ENCODE results near the gene METTL23.
"Not testable (repeated sequence)": the region's sequence is repeated elsewhere in the genome, so short reads cannot be mapped to it uniquely, and the experiment has no call there.

The METTL23 gene

DNA sequence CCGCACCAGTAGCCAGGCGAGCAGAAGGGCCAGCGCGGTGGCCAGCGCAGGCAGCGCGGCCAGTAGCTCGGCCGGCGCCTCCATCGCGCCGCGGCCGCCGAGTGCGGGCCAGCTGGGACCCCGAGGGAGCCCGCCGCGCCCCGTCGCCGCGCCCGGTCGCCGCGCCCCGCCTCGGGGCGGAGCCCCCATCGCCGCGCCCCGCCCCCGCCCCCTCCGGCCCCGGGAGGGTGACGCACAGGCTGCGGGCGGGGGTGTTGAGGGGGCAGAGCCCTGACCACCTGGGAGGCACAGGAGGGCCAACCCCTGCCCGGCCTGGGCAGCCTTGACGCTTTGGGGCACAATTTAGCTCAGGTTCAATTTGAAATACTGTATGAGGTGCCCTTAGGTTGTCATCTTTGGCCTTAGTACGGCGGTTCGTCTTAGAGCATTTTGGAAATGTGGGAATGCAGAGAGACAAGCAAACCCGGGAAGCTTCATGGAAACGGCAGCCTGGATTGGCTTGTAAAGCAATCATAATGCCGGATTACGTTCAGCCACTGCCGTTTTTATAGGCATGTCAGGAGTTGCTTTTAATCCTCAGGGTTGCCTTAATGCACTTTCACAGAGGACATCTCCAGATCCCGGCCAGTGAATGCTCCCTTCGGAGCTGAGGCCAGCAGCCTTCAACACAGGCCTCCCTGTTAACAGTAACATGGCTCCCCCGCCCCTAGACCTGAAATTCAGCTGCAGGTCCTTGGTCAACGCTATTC, 15.6 kb upstream of the METTL23 start, which contains the start of gene MXRA7:
Gene MXRA7 (minus strand): TSS at position 103 of the 749 bp plus-strand sequence. CDS start 19 bp downstream, at position 84.
- DNase-seq, result peak; percentile 77
- TF ChIP-seq, protein P1, sequence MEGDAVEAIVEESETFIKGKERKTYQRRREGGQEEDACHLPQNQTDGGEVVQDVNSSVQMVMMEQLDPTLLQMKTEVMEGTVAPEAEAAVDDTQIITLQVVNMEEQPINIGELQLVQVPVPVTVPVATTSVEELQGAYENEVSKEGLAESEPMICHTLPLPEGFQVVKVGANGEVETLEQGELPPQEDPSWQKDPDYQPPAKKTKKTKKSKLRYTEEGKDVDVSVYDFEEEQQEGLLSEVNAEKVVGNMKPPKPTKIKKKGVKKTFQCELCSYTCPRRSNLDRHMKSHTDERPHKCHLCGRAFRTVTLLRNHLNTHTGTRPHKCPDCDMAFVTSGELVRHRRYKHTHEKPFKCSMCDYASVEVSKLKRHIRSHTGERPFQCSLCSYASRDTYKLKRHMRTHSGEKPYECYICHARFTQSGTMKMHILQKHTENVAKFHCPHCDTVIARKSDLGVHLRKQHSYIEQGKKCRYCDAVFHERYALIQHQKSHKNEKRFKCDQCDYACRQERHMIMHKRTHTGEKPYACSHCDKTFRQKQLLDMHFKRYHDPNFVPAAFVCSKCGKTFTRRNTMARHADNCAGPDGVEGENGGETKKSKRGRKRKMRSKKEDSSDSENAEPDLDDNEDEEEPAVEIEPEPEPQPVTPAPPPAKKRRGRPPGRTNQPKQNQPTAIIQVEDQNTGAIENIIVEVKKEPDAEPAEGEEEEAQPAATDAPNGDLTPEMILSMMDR (IDR thresholded peaks at IDR 0.05), result no peak
- H3K9me3 Mint-ChIP-seq, result no peaks in the 10 kb centered on the region
- peak within 1 kb of the TSS; percentile 91 for H3K27ac Mint-ChIP-seq
- H3K4me3 Mint-ChIP-seq, result peak within 1 kb of the TSS; percentile 87
- H3K36me3 Mint-ChIP-seq (ENCODE audit: low read depth), result no peaks in the 10 kb centered on the region
- H3K27me3 Mint-ChIP-seq (ENCODE audit: low read depth, poor library complexity), result peaks cover 32% of the 10 kb centered on the region
- peaks cover 34% of the 10 kb centered on the region for H3K4me1 Mint-ChIP-seq

DNA sequence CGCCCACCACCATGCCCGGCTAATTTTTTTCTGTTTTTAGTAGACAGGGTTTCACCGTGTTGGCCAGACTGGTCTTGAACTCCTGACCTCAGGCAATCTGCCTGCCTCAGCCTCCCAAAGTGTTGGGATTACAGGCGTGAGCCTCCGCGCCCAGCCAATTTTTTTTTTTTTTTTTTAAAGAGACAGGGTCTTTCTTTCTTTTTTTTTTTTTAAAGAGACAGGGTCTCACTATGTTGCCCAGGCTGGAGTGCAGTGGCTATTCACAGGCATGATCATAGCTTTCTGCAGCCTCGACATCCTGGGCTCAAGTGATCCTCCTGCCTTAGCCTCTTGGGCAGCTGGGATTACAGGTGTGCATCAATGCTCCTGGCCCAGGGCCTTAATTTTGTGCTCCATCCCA, 14.3 kb upstream of the METTL23 start:
- H3K9me3 Mint-ChIP-seq, result not testable (repeated sequence)

DNA sequence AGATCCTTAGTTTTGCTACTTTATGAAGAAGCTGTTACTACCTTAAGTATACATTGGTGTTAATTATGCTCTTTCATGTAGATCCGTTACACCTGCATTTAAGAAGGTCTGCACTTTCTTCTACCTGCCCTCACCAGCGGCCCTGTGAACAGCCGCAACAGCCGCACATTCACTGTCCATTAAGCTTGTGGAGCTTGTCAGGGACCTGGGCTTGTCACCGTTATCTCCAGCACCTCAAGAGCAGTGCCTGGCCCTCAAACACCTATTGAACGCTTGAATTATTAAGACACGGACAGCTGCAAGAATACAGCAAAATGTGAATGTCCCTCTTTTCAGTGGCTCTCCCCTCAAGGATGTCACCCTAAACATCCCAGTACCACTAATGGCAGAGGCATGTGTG, 12.9 kb upstream of the METTL23 start:
- Mint-ChIP-seq H3K27ac (no peak overlapping the region), H3K9me3 (no peaks in the 10 kb centered on the region), H3K27me3 (ENCODE audit: low read depth, poor library complexity) (peaks cover 16% of the 10 kb centered on the region), H3K36me3 (ENCODE audit: low read depth) (peaks cover 9% of the 10 kb centered on the region), H3K4me1 (peaks cover 22% of the 10 kb centered on the region), H3K4me3 (peak overlapping the region; percentile 5)
- TF ChIP-seq, protein P1 (IDR thresholded peaks at IDR 0.05), result no peak
- no peak for DNase-seq

More for the DNA sequence above, 14.3 kb upstream of the METTL23 start:
- H3K27ac Mint-ChIP-seq; H3K36me3 Mint-ChIP-seq (ENCODE audit: low read depth); H3K4me3 Mint-ChIP-seq; DNase-seq: not testable (repeated sequence)
- H3K27me3 Mint-ChIP-seq (ENCODE audit: low read depth, poor library complexity), result peaks cover 27% of the 10 kb centered on the region
- H3K4me1 Mint-ChIP-seq, result peaks cover 34% of the 10 kb centered on the region

DNA sequence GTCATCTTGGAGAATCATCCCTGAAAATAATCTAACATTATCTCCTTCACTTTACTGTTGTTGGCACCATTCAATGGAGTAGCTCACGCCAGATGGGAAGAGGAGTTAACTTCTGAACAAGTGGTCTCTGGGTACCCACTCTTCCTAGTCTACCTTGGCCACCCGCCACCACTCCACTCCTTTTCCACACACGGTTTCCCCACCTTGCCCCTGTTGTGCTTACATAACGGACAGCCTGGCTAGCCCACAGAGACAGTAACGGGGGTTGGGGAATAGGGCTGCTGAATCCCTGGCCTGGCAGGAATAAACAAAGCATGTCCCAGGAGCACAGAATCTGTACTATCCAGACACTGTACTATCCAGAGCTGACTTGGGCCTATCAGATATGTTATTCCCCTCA, 12.3 kb upstream of the METTL23 start:
- no peak overlapping the region for H3K4me3 Mint-ChIP-seq
- H3K9me3 Mint-ChIP-seq, result no peaks in the 10 kb centered on the region
- peaks cover 16% of the 10 kb centered on the region for H3K27me3 Mint-ChIP-seq (ENCODE audit: low read depth, poor library complexity)
- H3K36me3 Mint-ChIP-seq (ENCODE audit: low read depth), result peaks cover 14% of the 10 kb centered on the region
- no peak overlapping the region for H3K27ac Mint-ChIP-seq
- no peak for DNase-seq
- TF ChIP-seq, protein P1 (IDR thresholded peaks at IDR 0.05), result no peak
- H3K4me1 Mint-ChIP-seq, result peaks cover 16% of the 10 kb centered on the region

DNA sequence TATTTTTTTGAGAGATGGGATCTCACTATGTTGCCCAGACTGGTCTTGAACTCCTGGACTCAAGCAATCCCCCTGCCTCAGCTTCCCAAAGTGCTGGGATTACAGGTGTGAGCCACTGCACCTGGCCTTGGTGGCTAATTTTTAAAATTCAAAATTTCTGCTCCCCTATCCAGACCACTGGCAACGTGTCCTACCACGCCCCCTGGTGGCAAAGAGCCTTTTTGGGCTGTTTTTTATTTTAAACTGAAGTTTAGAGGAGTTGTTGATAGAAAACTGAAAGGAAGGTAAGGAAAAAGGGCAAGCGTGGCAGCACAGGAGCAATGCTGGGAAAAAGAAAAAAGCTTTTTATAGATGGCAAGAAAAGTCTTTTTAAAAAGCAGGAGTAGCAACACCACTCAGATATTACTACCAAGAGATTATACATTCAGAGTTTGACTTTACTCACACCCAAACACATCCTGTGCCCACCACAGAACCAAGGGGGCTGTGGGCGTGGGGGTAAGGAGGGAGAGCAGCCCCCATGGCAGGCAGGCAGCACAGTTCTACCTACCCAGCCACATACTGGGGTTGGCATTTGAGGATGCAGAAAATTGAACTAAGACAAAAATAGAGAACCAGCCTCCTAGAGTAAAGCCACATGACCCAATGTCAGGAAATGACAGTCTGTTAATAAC, 11.7 kb upstream of the METTL23 start:
- TF ChIP-seq, protein P1 (IDR thresholded peaks at IDR 0.05), result peak; percentile 89
- Mint-ChIP-seq H3K9me3 (no peaks in the 10 kb centered on the region), H3K36me3 (ENCODE audit: low read depth) (peaks cover 20% of the 10 kb centered on the region), H3K4me1 (peaks cover 10% of the 10 kb centered on the region), H3K27ac (no peak overlapping the region), H3K4me3 (no peak overlapping the region), H3K27me3 (ENCODE audit: low read depth, poor library complexity) (peaks cover 11% of the 10 kb centered on the region)
- DNase-seq, result peak; percentile 88

DNA sequence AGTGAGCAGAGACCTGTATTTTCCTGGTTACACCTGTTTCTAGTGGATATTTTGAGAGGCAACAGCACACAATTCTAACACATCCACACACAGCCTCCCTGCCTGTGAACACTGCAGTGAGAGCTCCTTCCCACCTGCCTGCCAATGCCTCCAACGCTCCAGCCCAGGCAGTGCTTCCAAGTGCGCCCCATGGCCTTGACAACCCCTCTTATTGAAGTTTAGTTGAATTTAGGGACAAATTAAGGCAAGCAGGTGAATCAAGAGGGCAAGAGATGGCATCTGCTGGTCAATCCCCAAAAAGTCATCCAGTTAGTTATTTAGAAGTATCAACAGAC, 11.2 kb upstream of the METTL23 start:
- Mint-ChIP-seq H3K27me3 (ENCODE audit: low read depth, poor library complexity) (peaks cover 9% of the 10 kb centered on the region), H3K9me3 (no peaks in the 10 kb centered on the region), H3K4me1 (peaks cover 8% of the 10 kb centered on the region), H3K36me3 (ENCODE audit: low read depth) (peaks cover 25% of the 10 kb centered on the region), H3K27ac (no peak overlapping the region), H3K4me3 (no peak overlapping the region)
- no peak for DNase-seq
- TF ChIP-seq, protein P1 (IDR thresholded peaks at IDR 0.05), result no peak
